IPS DF 4.7 (cell line): Measurements from ENCODE around the gene TPT1.
A peak's percentile ranks its signal among the peaks of the same experiment; 100 is the strongest.
"Not testable (repeated sequence)": the region's sequence is repeated elsewhere in the genome, so short reads cannot be mapped to it uniquely, and the experiment has no call there.

Experiments used
- DNase-seq: peaks from one replicate; pipeline ENCODE4 v3.0.0-alpha.2; 2013; ENCODE audit warnings: low spot score; ENCODE audit errors: extremely low read depth

The TPT1 gene

DNA sequence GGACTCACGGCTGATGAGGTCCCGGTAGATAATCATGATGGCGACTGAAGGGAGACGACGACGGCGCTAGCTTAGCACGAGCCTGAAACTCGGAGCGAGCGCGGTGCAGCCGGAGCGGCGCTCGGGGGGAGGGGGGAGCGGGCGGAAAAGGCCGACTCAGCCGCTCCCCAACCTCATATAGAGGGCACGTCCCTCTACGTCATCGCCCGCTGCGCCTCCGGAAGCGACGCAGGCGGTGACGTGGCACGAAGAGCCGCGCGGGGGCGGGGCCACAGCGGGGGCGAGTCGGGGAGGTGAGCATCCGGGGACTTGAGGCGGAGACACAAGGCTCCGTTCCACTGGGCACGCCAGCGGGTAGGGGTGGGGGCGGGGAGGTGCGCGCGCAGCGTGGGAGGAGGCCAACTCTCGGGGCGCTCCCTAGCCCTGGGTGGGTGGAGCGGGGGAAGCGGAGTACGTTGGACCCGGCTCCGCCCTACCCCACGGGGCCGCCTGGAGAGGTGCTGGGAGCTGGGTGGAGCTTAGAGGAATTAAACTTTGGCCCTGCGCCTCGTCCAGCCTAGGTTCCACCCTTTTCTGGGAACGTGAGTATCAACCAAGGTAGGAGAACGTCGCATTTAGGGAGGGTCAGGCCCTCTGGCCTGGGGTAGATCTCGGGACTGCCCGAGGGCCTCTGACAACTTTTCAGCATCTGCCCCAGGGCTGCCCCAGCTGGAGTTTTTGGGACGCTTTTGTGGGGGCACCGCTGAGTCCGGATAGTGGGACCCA is at the start of gene TPT1:
Gene TPT1, minus strand, starts transcription at position 150 of the 765 bp plus-strand sequence. Its CDS starts 114 bp downstream, at position 36.
- no peak for DNase-seq

DNA sequence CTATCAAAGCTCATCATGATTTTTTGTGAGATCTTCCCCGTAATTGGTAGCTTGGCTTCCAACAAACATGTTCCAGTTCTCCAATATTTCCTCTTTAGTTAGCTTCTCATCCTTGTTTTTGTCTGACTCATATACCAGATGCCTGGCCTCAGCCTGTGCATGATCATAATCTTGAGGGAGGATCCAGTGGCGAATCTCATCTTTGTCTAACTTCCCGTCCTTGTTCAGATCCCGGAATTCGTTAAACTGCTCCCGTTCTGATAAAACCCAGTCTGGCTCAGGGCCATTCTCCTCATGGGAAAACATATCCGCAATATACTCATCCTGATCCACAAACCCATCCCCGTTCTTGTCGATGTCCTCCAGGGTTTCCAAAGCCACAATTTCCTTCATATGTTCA is 49.4 kb upstream of the TPT1 start:
- not testable (repeated sequence) for DNase-seq

DNA sequence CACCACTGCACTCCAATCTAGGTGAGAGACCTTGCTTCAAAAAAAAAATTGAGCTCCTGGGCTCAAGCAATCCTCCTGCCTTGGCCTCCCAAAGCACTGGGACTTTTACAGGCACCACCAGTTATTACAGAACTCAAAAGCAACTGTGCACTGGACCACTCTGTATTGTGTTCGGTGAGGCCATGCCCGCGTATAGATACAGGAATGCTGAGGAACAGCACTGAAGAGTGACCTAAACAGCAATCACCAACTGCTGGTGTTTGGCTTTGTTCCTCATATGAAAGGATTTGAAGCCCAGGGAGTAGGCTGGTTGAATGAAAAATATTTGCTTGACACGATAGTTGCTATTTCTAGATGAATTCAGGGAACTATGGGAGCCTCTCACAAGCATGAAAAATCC is 47.7 kb upstream of the TPT1 start:
- no peak for DNase-seq

DNA sequence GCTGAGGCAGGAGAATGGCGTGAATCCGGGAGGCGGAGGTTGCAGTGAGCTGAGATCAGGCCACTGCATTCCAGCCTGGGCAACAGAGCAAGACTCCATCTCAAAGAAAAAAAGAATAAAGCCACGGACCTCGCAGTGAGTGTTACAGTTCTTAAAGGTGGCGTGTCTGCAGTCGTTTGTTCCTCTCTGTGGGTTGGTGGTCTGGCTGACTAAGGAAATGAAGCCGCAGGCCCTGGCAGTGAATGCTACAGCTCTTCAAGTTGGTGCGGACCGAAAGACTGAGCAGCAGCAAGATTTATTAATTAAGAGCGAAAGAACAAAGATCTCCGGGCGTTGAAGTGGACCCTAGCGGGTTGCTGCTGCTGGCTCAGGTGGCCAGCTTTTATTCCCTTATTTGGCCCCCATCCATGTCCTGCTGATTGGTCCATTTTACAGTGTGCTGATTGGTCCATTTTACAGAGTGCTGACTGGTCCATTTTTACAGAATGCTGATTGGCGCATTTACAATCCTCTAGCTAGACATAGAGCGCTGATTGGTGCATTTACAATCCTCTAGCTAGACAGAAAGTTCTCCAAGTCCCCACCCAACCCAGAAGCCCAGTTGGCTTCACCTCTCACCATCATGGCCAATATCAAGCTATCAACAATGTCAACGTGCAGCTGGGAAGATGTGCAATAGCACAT is 46.1 kb upstream of the TPT1 start:
- not testable (repeated sequence) for DNase-seq

DNA sequence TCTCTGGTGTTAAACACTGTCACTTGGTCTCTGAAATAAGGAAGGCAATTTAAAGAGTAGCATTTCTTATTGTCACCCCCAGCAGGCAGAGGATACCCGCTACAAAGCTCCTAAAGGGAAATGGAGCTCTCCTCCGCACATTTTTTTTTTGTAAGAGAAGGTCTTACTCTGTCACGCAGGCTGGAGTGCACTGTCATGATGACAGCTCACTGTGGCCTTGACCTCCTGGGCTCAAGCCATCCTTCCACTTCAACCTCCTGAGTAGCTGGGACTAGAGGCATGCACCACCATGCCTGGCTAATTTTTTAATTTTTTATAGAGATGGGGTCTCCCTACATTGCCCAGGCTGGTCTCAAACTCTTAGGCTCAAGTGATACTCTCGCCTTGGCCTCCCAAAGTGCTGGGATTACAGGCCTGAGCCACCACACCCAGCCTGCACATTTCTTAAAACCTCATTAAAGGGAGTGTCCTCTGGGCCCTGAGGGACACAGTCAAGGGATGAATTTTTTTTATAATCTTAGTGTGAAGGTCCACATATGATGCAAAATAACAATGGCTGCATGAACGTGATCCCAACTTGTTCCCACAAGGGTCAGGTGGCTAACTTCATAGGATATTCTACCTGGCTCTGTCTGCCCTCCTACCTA is 45.0 kb upstream of the TPT1 start:
- DNase-seq, result no peak

DNA sequence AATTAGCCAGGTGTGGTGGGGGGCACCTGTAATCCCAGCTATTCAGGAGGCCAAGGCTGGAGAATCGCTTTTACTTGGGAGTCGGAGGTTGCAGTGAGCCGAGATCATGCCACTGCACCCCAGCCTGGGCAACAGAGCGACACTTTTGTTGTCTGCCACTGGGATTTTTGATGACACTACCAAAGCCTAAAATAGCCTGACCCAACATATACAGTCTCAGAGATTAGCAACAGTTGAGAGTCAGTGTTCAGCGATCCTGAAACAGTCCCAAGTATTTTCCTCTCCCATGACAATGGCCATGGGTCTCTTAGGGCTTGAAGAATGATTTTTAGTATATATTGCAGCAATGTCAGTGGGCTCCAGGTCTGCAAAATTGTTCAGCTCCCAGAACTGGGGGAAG is 44.3 kb upstream of the TPT1 start:
- no peak for DNase-seq

DNA sequence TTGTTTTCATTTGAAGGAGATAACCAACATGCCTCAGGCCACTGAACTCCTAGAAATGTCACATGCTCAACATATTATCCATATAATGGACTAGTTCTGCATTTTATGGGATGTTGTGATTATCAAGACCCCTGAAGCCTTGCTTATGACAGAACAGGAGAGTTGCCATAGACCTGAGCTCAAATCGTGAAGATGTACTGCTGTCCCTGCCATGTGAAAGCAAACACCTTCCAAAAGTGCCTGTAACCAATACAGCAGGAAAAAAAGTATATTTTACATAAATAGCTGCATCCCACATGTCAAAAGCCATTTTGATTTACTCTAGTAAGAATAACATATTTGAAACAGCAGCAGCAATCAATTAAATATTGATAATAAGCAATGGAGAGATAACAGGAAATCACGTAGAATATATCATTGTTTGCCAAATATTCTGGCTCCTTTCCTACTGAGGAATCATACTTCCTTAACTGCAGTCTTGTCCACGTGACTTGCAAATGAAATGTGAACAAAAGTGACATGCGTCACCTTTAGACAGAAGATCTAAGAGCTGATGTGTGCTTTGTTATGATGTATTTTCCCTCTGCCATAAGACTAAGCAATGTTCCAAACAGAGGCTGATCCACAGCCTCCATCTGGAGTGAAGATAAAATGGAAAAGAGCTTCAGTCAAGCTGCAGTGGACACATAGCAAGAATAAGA is 43.6 kb upstream of the TPT1 start:
- no peak for DNase-seq

DNA sequence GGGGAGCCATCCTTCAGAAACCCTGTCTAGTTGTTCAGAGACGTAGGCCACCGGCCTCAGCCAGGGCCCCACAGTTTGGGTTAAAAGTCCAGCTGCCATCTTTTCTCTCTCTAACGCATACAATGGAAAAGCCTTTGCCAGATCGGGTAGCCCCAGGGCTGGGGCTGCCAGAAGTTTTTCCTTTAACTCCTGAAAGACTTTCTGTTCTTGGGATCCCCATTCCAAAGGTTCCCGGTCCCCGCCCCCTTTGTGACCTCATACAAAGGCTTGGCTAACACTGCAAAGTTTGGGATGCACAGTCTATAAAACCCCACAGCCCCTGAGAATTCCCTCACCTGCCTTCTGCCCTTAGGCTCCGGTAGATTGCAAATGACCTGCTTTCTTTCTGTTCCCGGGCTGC is 41.8 kb upstream of the TPT1 start:
- DNase-seq, result not testable (repeated sequence)

DNA sequence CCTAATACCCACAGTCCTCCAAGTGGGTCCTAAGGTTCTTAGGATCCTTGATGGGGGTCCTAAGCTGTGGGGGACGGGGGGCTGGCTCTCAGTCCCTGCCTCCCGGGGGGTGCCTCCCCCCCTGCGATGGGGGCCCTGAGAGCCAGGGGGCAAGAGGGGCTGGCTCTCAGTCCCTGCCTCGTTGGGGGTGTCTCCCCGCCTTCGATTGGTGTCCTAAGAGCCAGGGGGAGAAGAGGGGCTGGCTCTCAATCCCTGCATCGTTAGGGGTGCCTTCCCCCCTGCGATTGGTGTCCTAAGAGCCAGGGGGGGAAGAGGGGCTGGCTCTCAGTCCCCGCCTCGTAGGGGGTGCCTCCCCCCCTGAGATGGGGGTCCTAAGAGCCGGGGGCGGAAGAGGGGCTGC is 40.2 kb upstream of the TPT1 start:
- DNase-seq, result no peak

DNA sequence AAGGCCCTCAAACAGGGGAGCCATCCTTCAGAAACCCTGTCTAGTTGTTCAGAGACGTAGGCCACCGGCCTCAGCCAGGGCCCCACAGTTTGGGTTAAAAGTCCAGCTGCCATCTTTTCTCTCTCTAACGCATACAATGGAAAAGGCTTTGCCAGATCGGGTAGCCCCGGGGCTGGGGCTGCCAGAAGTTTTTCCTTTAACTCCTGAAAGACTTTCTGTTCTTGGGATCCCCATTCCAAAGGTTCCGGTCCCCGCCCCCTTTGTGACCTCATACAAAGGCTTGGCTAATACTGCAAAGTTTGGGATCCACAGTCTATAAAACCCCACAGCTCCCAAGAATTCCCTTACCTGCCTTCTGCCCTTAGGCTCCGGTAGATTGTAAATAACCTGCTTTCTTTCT is 39.7 kb upstream of the TPT1 start:
- DNase-seq, result not testable (repeated sequence)

DNA sequence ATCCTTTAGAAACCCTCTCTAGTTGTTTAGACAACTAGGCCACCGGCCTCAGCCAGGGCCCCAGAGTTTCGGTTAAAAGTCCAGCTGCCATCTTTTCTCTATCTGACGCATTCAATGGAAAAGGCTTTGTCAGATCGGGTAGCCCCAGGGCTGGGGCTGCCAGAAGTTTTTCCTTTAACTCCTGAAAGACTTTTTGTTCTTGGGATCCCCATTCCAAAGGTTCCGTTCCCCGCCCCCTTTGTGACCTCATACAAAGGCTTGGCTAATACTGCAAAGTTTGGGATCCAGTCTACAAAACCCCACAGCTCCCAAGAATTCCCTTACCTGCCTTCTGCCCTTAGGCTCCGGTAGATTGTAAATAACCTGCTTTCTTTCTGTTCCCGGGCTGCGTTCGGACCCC is 38.5 kb upstream of the TPT1 start:
- DNase-seq, result not testable (repeated sequence)

DNA sequence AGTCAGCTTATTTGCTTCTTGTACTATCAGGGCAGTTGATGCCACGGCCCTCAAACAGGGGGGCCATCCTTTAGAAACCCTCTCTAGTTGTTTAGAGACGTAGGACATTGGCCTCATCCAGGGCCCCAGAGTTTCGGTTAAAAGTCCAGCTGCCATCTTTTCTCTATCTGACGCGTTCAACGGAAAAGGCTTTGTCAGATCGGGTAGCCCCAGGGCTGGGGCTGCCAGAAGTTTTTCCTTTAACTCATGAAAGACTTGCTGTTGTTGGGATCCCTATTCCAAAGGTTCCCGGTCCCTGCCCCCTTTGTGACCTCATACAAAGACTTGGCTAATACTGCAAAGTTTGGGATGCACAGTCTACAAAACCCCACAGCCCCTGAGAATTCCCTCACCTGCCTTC is 37.8 kb upstream of the TPT1 start:
- DNase-seq, result not testable (repeated sequence)

DNA sequence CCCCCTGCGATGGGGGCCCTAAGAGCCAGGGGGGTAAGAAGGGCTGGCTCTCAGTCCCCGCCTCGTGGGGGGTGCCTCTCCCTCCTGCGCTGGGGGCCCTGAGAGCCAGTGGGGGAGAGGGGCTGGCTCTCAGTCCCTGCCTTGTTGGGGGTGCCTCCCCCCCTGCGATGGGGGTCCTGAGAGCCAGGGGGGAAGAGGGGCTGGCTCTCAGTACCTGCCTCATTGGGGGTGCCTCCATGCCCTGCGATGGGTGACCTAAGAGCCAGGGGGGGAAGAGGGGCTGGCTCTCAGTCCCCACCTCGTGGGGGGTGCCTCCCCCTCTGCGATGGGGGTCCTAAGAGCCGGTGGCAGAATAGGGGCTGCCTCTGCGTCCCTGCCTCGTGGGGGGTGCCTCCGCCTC is 36.3 kb upstream of the TPT1 start:
- DNase-seq, result not testable (repeated sequence)

DNA sequence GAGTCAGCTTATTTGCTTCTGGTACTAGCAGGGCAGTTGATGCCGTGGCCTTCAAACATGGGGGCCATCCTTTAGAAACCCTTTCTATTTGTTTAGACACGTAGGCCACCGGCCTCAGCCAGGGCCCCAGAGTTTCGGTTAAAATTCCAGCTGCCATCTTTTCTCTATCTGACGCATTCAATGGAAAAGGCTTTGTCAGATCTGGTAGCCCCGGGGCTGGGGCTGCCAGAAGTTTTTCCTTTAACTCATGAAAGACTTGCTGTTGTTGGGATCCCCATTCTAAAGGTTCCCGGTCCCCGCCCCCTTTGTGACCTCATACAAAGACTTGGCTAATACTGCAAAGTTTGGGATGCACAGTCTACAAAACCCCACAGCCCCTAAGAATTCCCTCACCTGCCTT is 35.7 kb upstream of the TPT1 start:
- not testable (repeated sequence) for DNase-seq

DNA sequence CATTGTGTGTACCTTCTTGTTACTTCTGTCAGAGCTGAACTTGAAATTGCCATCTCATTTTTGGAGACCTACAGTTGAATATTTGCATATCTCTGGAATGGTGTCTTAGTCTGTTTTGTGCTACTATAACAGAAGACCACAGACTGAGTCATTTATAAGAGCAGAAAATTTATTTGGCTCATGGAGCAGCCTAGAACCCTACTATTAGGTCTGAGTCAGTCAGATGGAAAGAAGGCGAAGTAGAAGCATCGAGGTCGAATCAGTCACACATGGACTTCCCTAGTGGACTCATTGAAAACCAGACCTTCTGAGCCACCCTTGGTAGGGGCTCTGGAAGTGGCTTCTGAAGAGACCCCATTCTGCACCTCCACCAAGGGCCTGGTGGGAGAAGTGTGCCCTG is 33.9 kb upstream of the TPT1 start:
- DNase-seq, result no peak

DNA sequence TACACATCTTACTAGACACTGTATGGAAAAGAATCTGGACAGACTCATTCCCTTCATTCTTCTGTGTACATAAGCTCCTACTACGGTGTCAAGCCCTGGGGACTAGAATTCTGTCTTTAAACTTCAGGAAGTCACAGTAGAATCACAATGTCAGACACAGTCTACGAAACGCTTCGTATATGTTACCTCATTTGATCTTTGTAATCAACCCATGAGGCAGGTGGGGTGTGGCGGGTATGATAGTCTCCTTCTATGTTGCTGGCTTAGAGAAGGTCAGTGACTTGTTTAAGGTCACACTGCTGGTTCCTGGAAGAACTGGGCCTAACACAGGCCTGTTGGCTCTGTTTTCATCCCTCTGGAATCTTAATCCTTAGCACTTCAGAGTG is 32.2 kb upstream of the TPT1 start:
- no peak for DNase-seq

DNA sequence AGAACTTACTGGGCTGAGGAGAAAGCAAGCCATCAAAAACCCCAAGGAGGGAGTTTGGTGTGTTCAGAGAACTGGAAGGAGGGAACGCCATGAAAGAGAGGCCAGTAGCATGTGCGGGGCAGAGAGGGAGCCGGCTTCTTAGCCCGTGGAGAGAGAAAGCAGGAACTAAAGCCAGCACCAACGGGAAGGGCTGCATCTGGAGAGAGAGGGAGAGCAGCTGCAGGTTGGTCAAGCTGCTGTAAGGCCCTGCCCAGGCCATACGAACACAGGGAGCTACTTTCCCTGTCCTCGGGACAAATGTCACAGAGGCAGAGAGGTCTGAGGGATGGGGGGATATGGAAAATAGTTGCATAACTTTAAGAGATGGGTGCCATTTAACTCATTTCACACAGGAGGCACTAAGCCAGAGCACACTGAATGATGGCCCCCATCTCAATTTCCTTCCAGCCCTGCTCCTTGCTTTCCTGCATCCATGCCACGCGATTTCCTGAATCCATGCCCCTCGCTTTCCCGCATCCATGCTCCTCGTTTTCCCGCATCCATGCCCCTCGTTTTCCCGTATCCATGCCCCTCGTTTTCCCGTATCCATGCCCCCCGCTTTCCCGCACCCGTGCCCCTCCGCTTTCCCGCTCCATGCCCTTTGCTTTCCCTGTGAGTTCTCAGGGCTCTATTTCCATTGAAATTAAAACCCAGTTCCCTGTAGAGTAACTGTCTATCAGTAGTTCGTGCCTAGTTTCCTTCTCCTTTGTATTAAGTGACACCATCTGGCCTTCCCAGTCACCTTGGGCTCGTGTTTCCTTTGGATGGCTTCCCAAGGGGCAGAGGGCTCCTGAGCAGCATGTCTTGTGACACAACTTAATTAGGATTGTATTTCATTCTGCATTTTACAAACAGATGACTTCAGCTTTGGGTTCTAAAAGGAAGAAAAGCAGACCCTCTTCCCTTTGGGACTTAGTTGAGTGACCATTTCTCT is 31.5 kb upstream of the TPT1 start:
- no peak for DNase-seq

DNA sequence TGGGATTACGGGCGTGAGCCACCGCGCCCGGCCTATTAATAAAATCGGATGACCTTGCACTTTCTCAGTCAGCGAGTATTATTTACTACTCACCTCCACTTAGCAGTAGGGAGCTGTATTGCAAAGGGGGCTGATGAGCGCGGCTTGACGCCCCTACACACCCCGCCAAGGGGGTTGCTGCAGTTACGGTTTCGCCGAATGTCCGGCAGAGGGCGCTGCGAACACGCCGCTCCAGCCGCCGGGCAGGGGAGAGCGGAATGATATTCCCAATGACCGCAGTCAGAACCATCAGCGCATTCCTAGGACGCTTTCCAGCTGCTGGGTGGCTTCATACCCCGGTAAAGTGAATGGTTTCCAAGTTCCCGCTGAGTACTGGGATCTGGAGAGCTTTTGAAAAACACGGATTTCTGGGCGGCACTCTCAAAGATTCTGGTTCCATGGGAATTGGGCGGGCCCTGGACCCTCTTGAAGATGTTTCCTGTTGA is 30.0 kb upstream of the TPT1 start:
- peak; percentile 53 for DNase-seq

DNA sequence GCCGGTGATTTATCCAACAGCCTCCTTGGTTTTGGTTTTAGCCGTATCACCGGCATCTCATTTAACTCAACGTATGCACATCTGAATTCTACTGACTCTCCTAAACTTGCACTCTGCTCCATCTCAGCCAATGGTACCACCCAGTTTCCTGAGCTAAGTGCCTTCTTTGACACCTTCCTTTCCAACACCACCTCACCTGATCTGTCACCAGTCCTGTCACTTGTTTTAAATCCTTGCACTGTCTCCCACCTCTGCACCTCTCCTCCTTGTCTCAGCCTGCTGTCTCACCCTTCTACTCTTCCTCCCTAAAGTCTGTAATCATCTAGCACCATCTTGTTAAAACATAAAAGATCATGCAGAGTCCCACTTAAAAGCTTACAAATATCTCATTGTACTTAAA is 28.1 kb upstream of the TPT1 start:
- DNase-seq, result no peak

DNA sequence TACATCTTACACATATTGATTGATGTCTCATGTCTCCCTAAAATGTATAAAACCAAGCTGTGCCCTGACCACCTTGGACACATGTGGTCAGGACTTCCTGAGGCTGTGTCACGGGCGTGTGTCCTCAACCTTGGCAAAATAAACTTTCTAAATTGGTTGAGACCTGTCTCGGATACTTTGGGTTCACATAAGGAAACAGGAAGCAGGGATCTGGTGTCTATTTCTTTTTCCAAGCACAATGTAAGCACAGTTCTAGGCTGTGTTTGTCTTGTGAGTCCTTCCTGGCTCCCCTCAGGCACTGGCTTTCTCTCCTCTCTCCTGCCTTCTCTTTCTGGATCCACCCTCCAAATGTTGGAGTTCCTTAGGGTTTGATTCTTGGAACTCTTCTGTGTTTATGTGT is 27.6 kb upstream of the TPT1 start:
- no peak for DNase-seq

DNA sequence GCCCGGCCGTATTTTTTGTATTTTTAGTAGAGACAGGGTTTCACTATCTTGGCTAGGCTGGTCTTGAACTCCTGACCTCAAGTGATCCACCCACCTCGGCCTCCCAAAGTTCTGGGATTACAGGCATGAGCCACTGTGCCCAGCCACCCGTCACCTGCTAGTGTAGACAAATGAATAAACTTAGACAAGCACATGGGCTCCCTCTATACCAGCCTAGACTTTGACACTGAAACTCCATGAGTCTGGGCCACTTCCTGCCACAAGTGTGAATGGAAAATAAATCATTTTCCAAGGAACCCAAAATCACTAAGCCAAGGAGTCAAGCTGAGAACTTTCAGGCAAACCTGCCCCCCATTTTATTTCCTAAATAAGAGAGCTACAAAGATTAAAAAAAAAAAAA is 27.0 kb upstream of the TPT1 start:
- no peak for DNase-seq
